NCI-H146 treated with DMSO at 0.1 percent for 48 hours (cell line): ENCODE results near the gene IGSF21.
"Not testable (repeated sequence)": the region's sequence is repeated elsewhere in the genome, so short reads cannot be mapped to it uniquely, and the experiment has no call there.

Experiments used
- DNase-seq: peaks from one replicate; lab custom pipeline; 2025; ENCODE audit not compliant: unreplicated experiment; lab: John Stamatoyannopoulos, UW

IGSF21 gene

GRCh38 chr1:18415448-18416027 lies 307.9 kb downstream of the IGSF21 start:
- no peak for DNase-seq

GRCh38 chr1:18416126-18416525 lies 308.5 kb downstream of the IGSF21 start:
- DNase-seq, result not testable (repeated sequence)

DNA sequence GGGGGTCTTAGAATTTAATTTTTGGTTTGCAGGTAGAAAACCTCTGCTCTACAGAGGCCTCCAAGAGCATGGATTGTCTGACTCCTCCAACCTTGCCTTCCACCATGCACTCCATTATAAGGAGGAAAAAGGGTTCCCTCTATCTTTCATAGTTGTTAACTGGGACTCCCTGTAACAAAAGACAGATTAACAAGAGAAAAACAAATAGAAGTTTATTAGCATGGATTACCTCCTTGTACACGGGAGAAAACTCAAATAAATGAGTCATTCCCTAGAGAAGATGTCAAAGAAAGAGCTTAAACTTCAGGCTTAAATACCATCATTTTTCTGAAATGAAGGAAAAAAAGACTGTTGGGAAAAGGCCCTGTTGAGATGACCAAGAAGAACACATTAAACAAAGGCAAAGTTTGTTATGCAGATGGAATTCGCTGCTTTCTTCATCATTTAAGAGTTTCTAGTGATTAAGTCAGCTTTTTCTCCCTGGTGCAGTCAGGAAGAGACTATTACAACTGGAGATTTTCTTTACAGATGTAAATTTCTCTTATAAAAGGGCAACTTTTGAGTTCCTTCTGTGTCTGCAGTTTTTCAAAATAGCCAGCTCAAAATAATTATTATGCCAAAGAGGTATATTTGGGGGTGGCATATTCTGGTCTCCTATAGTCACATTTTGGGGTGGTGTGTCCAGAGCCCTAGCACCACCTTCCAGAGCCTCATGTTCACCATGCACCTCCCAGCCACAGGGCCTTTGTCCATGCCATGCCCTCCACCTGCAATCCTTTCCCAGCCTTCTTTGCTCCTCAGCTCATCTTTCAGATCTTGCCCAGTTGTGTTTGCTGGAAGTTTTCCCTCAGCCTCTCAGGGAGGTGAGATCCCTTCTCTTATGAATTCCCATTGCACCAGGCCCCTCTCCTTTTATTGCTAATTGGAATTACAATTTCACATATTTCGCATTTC lies 310.0 kb downstream of the IGSF21 start:
- DNase-seq, result no peak

- no peak for DNase-seq
These were observed 311.7 kb downstream of the IGSF21 start for GRCh38 chr1:18419113-18419844.

DNA sequence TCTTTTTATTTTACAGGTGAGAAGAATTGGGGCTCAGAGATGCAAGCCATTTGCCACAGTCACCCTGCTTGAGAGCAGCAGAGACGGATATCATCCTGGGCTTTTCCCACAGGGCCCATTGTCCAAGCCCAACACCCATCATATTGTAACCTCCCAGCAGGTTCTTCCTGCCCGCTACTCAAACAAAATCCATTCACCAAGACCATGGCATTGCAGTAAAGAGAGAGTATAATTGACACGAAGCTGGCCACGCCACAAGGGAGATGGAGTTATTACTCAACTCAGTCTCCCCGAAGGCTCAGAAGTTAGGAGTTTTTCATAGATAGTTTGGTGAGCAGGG lies 312.2 kb downstream of the IGSF21 start:
- DNase-seq, result no peak

DNA sequence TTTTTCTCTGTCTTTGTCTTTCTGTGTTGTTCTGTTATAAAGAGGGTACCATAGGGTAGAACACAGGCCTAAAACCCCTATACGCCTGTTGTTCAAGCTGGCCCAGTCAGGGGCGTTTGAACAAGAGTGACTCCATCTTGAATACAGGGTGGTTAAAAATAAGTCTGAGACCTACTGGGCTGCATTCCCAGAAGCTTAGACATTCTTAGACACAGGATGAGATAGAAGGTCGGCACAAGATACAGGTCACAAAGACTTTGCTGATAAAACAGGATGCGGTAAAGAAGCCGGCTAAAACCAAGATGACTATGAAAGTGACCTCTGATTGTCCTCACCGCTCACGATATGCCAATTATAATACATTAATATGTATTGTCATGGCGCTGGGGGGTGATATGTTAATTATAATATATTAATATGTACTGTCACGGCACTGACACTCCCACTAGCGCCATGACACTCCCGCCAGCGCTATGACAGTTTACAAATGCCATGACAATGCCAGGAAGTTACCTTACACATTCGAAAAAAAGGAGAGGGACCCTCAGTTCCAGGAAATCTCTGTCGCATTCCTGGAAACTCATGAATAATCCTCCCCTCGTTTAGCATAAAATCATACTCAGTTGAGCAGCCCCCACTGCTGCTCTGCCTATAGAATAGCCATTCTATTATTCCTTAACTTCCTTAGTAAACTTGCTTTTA lies 314.6 kb downstream of the IGSF21 start:
- no peak for DNase-seq

DNA sequence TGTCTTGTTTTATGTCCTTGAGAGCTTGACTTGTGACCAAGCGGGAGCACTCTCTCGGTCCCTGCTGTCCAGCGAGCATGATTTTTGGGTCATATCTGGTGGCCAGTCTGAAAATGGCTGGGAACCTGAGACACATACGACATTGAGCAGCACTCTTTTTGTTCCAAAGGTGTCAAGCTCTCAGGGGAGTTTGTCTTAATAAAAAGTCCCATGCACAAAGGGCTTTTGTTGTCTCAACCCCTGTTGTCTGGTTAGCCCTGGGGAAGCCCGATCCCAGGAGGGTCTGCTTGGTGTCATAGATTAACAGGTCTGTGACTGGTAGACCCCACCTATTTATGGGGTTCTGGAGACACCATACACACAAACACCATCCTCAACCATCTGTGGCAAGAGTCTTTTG lies 315.4 kb downstream of the IGSF21 start:
- no peak for DNase-seq

GRCh38 chr1:18426580-18426979 lies 319.0 kb downstream of the IGSF21 start:
- DNase-seq, result no peak
